SK-N-SH (cell line): ENCODE measurements around the gene KCNK4. TPM values are rescaled to one million over a fixed set of nuclear protein-coding genes. Genes with fewer than 3 reads are reported as not detected.

Experiments
- CTCF ChIA-PET: fragments of 300-600, 350-600 bp; formaldehyde crosslinking; extraction: SDS; loops from one replicate; lab custom pipeline; 2021; lab: Yijun Ruan, JAX
- POLR2A ChIA-PET: fragments of 350-600 bp; sonication (Branson Sonifier 250); formaldehyde crosslinking; extraction: SDS; loops from one replicate; lab custom pipeline; 2020; ENCODE audit warnings: antibody characterized with exemption, inconsistent platforms; lab: Yijun Ruan, JAX
- DNase-seq: peaks from one replicate; pipeline ENCODE4 v3.0.0; 2012
- H2AFZ ChIP-seq: fragments of 200-600 bp; sonication (generic); 2 replicates; pipeline ENCODE4 v1.8.1; 2016; ENCODE audit warnings: antibody characterized with exemption, mild to moderate bottlenecking, low read depth
- H3F3A ChIP-seq: fragments of 200-600 bp; sonication (generic); replicated peaks from 2 replicates; pipeline ENCODE3; 2016; ENCODE audit warnings: antibody characterized with exemption, mild to moderate bottlenecking; ENCODE audit not compliant: insufficient read depth
- H3K27ac ChIP-seq, 2 experiments: fragments of 200-500 bp in 1 of 2; fragments of 200-600 bp in 1 of 2; sonication (Bioruptor generic) in 1 of 2; sonication (generic), shearing (Covaris generic) in 1 of 2; 2 replicates each; pipeline versions ENCODE4 v1.5.1 to v1.6.1; 2014 to 2016; ENCODE audit warnings: low read depth in 2 of 2, inconsistent platforms in 1 of 2, low read length in 1 of 2, mild to moderate bottlenecking in 1 of 2, mixed read lengths in 1 of 2
- H3K27me3 ChIP-seq: fragments of 200-600 bp; sonication (generic), shearing (Covaris generic); 2 replicates; pipeline ENCODE4 v1.6.1; 2016; ENCODE audit warnings: mixed run types; ENCODE audit not compliant: insufficient read depth
- H3K36me3 ChIP-seq, 2 experiments: fragments of 200-500 bp in 1 of 2; fragments of 200-600 bp in 1 of 2; sonication (Bioruptor generic) in 1 of 2; sonication (generic) in 1 of 2; replicated peaks in 1 of 2; 2 replicates each; pipeline versions ENCODE3 to v1.5.1; 2014 to 2016; ENCODE audit warnings: low read length in 1 of 2, mild to moderate bottlenecking in 1 of 2; ENCODE audit not compliant: insufficient read depth in 2 of 2, control insufficient read depth in 1 of 2
- H3K4me1 ChIP-seq, 2 experiments: fragments of 200-500 bp in 1 of 2; fragments of 200-600 bp in 1 of 2; sonication (Bioruptor generic) in 1 of 2; sonication (generic), shearing (Covaris generic) in 1 of 2; 2 replicates each; pipeline versions ENCODE4 v1.5.1 to v1.6.1; 2014 to 2016; ENCODE audit warnings: low read depth in 1 of 2, low read length in 1 of 2, mixed run types in 1 of 2; ENCODE audit not compliant: insufficient read depth in 2 of 2, control insufficient read depth in 1 of 2
- H3K4me2 ChIP-seq: fragments of 200-600 bp; sonication (generic), shearing (Covaris generic); 2 replicates; pipeline ENCODE4 v1.6.1; 2017; ENCODE audit warnings: mixed run types
- H3K4me3 ChIP-seq, 2 experiments: fragments of 200-500 bp in 1 of 2; fragments of 200-600 bp in 1 of 2; sonication (Bioruptor generic) in 1 of 2; sonication (generic), shearing (Covaris generic) in 1 of 2; 2 replicates each; pipeline versions ENCODE4 v1.5.1 to v1.8.1; 2014 to 2016; ENCODE audit warnings: low read depth in 2 of 2, inconsistent platforms in 1 of 2, low read length in 1 of 2, mild to moderate bottlenecking in 1 of 2, mixed read lengths in 1 of 2, moderate library complexity in 1 of 2
- H3K79me2 ChIP-seq: fragments of 200-600 bp; sonication (generic); 2 replicates; pipeline ENCODE4 v1.8.1; 2017; ENCODE audit warnings: mild to moderate bottlenecking; ENCODE audit not compliant: insufficient read depth
- H3K9ac ChIP-seq: fragments of 200-600 bp; sonication (generic); 2 replicates; pipeline ENCODE4 v1.6.1; 2017; ENCODE audit warnings: mixed run types
- H3K9me2 ChIP-seq: fragments of 200-600 bp; sonication (generic); 2 replicates; pipeline ENCODE4 v1.6.1; 2017; ENCODE audit warnings: mixed run types
- H3K9me3 ChIP-seq: fragments of 200-600 bp; sonication (generic); 2 replicates; pipeline ENCODE4 v1.6.1; 2017; ENCODE audit warnings: mixed run types, mild to moderate bottlenecking, moderate library complexity
- H4K20me1 ChIP-seq: fragments of 200-600 bp; sonication (generic); 2 replicates; pipeline ENCODE4 v1.6.1; 2017; ENCODE audit warnings: mild to moderate bottlenecking, mixed run types; ENCODE audit not compliant: insufficient read depth
- CHD2 ChIP-seq: fragments of 150-350 bp; IDR thresholded peaks from 2 replicates; pipeline ENCODE4 v1.6.1; 2018; ENCODE audit warnings: low read length; ENCODE audit not compliant: partially characterized antibody
- CTCF ChIP-seq: fragments of 200-600 bp; sonication (generic); IDR thresholded peaks from 2 replicates; pipeline ENCODE4 v1.6.1; 2017; ENCODE audit warnings: antibody characterized with exemption, mild to moderate bottlenecking, moderate library complexity
- ELF1 ChIP-seq: IDR thresholded peaks from 2 replicates; pipeline ENCODE4 v1.4.0; 2012
- EZH2phosphoT487 ChIP-seq: fragments of 200-600 bp; sonication (generic); IDR thresholded peaks from 2 replicates; pipeline ENCODE4 v1.6.1; 2017; ENCODE audit warnings: low read depth, mixed run types, mild to moderate bottlenecking, antibody characterized with exemption, moderate library complexity, borderline replicate concordance
- FOXJ3 ChIP-seq: sonication (generic); formaldehyde crosslinking; IDR thresholded peaks from 2 replicates; pipeline ENCODE4 v1.5.1; 2020; ENCODE audit warnings: mild to moderate bottlenecking, missing genetic modification reagents
- IRF3 ChIP-seq: fragments of 150-350 bp; IDR thresholded peaks from 2 replicates; pipeline ENCODE4 v1.6.1; 2016; ENCODE audit warnings: mild to moderate bottlenecking, low read depth, low read length
- JUND ChIP-seq: IDR thresholded peaks from 2 replicates; pipeline ENCODE4 v1.4.0; 2012
- MAX ChIP-seq: IDR thresholded peaks from 2 replicates; pipeline ENCODE4 v1.4.0; 2012; ENCODE audit warnings: low read depth
- RCOR1 ChIP-seq: fragments of 150-350 bp; IDR thresholded peaks from 2 replicates; pipeline ENCODE4 v1.6.1; 2017; ENCODE audit warnings: antibody characterized with exemption, low read length
- SIN3A ChIP-seq: IDR thresholded peaks from 2 replicates; pipeline ENCODE4 v1.6.1; 2012; ENCODE audit warnings: low read depth, mild to moderate bottlenecking, low read length, moderate library complexity, borderline replicate concordance
- TCF12 ChIP-seq: IDR thresholded peaks from 2 replicates; pipeline ENCODE4 v1.4.0; 2012
- TEAD4 ChIP-seq: IDR thresholded peaks from 2 replicates; pipeline ENCODE4 v1.4.0; 2012; ENCODE audit warnings: mild to moderate bottlenecking, borderline replicate concordance; ENCODE audit not compliant: insufficient read depth
- USF2 ChIP-seq: fragments of 150-350 bp; IDR thresholded peaks from 2 replicates; pipeline ENCODE4 v1.6.1; 2017; ENCODE audit warnings: antibody characterized with exemption, low read length, low read depth, borderline replicate concordance
- YY1 ChIP-seq: IDR thresholded peaks from 2 replicates; pipeline ENCODE4 v1.4.0; 2012; ENCODE audit warnings: low read depth, mild to moderate bottlenecking
- WGBS: methylation state at CpG from one replicate; pipeline ENCODE4 v1.1.6; 2017; ENCODE audit warnings: low lambda C conversion rate; 5-methylcytosine and 5-hydroxymethylcytosine counted together
- polyA plus RNA-seq, 3 experiments: library from polyadenylated mRNA; depleted of rRNA; stranded (reverse); fragments of >200 nt; gene quantifications; 2 replicates each; pipeline ENCODE4 v1.2.3, GENCODE V29; 2012
- TF ChIP-seq, protein P1 (sequence below): IDR thresholded peaks from 2 replicates; pipeline ENCODE4 v1.6.1; 2012; ENCODE audit warnings: mild to moderate bottlenecking, low read depth, low read length, moderate library complexity

Gene KCNK4
- polyA plus RNA-seq, 1 of the 3 experiments (the other 2 are of a cell fraction) = 0.16 TPM

GRCh38 chr11:64249038-64249437, 42.1 kb upstream of the KCNK4 start:
- CTCF ChIA-PET = interaction anchor here (3.7 to 4.6 kb wide), 3 partner anchors 14 to 45 kb away, joined by 25 to 119 read pairs (median 89); no protein-coding TSS in a partner anchor
- 94% methylated on average over 4 of the region's 4 CpGs for WGBS

More at GRCh38 chr11:64249038-64249437, 42.1 kb upstream of the KCNK4 start:
- no peak overlapping the region for H3K27ac ChIP-seq
- H3K4me1 ChIP-seq = peaks cover 16 to 47% of the 10 kb centered on the region in 2 experiments; a peak in 2 of 4 replicates
- H3F3A ChIP-seq = peaks cover 5% of the 10 kb centered on the region
- H3K36me3 ChIP-seq = peaks cover 3 to 7% of the 10 kb centered on the region in 2 experiments
- POLR2A ChIA-PET = interaction anchor here (12.4 kb wide), 1 partner anchor 21 kb away, joined by 112 read pairs; no protein-coding TSS in a partner anchor
- no peaks in the 10 kb centered on the region for H3K9me3 ChIP-seq
- no peak for DNase-seq
- H3K9ac ChIP-seq = no peak overlapping the region
- H3K79me2 ChIP-seq = peaks cover 48% of the 10 kb centered on the region
- no peak overlapping the region for H3K4me3 ChIP-seq
- TF ChIP-seq EZH2phosphoT487 (no peak), CHD2 (no peak), SIN3A (no peak), TEAD4 (no peak), TCF12 (no peak), ELF1 (no peak), USF2 (no peak), MAX (no peak), IRF3 (no peak), CTCF (no peak), YY1 (no peak), JUND (no peak), RCOR1 (no peak), FOXJ3 (CRISPR knock-in tag) (no peak)
- TF ChIP-seq, protein P1, sequence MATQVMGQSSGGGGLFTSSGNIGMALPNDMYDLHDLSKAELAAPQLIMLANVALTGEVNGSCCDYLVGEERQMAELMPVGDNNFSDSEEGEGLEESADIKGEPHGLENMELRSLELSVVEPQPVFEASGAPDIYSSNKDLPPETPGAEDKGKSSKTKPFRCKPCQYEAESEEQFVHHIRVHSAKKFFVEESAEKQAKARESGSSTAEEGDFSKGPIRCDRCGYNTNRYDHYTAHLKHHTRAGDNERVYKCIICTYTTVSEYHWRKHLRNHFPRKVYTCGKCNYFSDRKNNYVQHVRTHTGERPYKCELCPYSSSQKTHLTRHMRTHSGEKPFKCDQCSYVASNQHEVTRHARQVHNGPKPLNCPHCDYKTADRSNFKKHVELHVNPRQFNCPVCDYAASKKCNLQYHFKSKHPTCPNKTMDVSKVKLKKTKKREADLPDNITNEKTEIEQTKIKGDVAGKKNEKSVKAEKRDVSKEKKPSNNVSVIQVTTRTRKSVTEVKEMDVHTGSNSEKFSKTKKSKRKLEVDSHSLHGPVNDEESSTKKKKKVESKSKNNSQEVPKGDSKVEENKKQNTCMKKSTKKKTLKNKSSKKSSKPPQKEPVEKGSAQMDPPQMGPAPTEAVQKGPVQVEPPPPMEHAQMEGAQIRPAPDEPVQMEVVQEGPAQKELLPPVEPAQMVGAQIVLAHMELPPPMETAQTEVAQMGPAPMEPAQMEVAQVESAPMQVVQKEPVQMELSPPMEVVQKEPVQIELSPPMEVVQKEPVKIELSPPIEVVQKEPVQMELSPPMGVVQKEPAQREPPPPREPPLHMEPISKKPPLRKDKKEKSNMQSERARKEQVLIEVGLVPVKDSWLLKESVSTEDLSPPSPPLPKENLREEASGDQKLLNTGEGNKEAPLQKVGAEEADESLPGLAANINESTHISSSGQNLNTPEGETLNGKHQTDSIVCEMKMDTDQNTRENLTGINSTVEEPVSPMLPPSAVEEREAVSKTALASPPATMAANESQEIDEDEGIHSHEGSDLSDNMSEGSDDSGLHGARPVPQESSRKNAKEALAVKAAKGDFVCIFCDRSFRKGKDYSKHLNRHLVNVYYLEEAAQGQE = no peak
- H2AFZ ChIP-seq = no peak overlapping the region
- no peaks in the 10 kb centered on the region for H3K27me3 ChIP-seq
- peaks cover 14% of the 10 kb centered on the region for H4K20me1 ChIP-seq
- H3K4me2 ChIP-seq = no peak overlapping the region
- no peaks in the 10 kb centered on the region for H3K9me2 ChIP-seq
